ENCODE measurements around the gene FLOT1. TPM values are rescaled to one million over a fixed set of nuclear protein-coding genes. Genes with fewer than 3 reads are reported as not detected.

Gene FLOT1
- total and polyA plus RNA-seq, 2 donors (not counting 3 experiments of a cell fraction or from before 2014, with no cell fraction given): 141 to 154 TPM

GRCh38 chr6:30691208-30691847 lies 51.2 kb downstream of the FLOT1 start:
- POLR2A ChIA-PET: interaction anchor here (1.1 to 1.8 kb wide), 2 partner anchors 26 to 30 kb away, joined by 3 to 4 read pairs; partner anchors contain the start of gene MDC1
- Histone ChIP-seq H3K79me2 (ENCODE audit: control insufficient read depth, insufficient read depth, low read length) (peaks cover 24% of the 10 kb centered on the region), H3K4me2 (ENCODE audit: insufficient read depth, low read length) (peak overlapping the region; percentile 91), H3K9ac (replicated peaks; ENCODE audit: extremely low read depth, insufficient read depth, low read length) (peak overlapping the region; percentile 56), H4K20me1 (replicated peaks; ENCODE audit: control insufficient read depth, extremely low read depth, insufficient read depth, low read length) (no peaks in the 10 kb centered on the region), H3K9me1 (replicated peaks; ENCODE audit: control insufficient read depth, extremely low read depth, insufficient read depth, low read length) (no peaks in the 10 kb centered on the region), H3K27me3 (ENCODE audit: control insufficient read depth in 2 of 2, insufficient read depth in 2 of 2, low read length in 2 of 2) (no peaks in the 10 kb centered on the region), H3K4me3 (replicated peaks in 1 of 3; ENCODE audit: insufficient read depth in 1 of 3, low read depth in 1 of 3, low read length in 3 of 3) (peak overlapping the region; percentile 55 to 84 (median 72)), H3K36me3 (ENCODE audit: control insufficient read depth in 2 of 2, extremely low read depth in 1 of 2, insufficient read depth in 2 of 2, low read length in 2 of 2) (no peaks in the 10 kb centered on the region), H2AFZ (ENCODE audit: low read depth, low read length) (peak overlapping the region; percentile 78), H3K27ac (ENCODE audit: insufficient read depth, low read depth, low read length) (peak overlapping the region; percentile 54), H3K4me1 (ENCODE audit: control insufficient read depth, extremely low read depth, insufficient read depth, low read length) (peaks cover 28% of the 10 kb centered on the region), H3K9me3 (replicated peaks; ENCODE audit: control insufficient read depth, insufficient read depth, low read length) (no peaks in the 10 kb centered on the region)
- CTCF ChIA-PET: interaction anchor here (1.4 to 2.5 kb wide), 5 partner anchors 12 to 39 kb away, joined by 3 to 19 read pairs (median 9); partner anchors contain the start of genes DHX16 and MDC1
- TF ChIP-seq MYC (IDR thresholded peaks at IDR 0.05; ENCODE audit: low read depth, low read length) (no peak), EZH2 (IDR thresholded peaks at IDR 0.05; ENCODE audit: borderline replicate concordance, low read depth, low read length, severe bottlenecking) (no peak), POLR2A (IDR thresholded peaks at IDR 0.05; ENCODE audit: low read depth, low read length) (no peak), MAX (IDR thresholded peaks at IDR 0.05; ENCODE audit: insufficient read depth, insufficient read length) (no peak), POLR2AphosphoS5 (IDR thresholded peaks at IDR 0.05; ENCODE audit: insufficient read depth, low read depth, low read length) (no peak), CTCF (IDR thresholded peaks at IDR 0.05; ENCODE audit: extremely low read depth in 1 of 2, insufficient read depth in 1 of 2, low read depth in 1 of 2, low read length in 2 of 2) (no peak), GATA2 (IDR thresholded peaks at IDR 0.05; ENCODE audit: insufficient read depth, insufficient read length, low read depth, low read length) (no peak), FOS (IDR thresholded peaks at IDR 0.05; ENCODE audit: borderline replicate concordance, insufficient read depth, low read length) (no peak), JUN (IDR thresholded peaks at IDR 0.05; ENCODE audit: borderline replicate concordance, insufficient read depth, insufficient read length, low read depth) (no peak)
- intact Hi-C loops (cut with micrococcal nuclease): no loop called here
- dilution Hi-C loops (cut with MboI; ENCODE audit: extremely low pct_ligation_motif_present, low sequenced_read_pairs): no loop called here
- FAIRE-seq: no peak
- DNase-seq (ENCODE audit: low read depth, low spot score): no peak
- BruUV-seq (replicated peaks): no TSS peak
